Stimulated activated CD4-positive, alpha-beta T cell treated with anti-CD3 and anti-CD28 coated beads, Interleukin-1b, Interleukin-23, amount 100 ng/mL, for 48 hours (primary cell): Measurements from ENCODE around the gene PDP2.
"Not testable (repeated sequence)": the region's sequence is repeated elsewhere in the genome, so short reads cannot be mapped to it uniquely, and the experiment has no call there.

Experiments
- DNase-seq: peaks from one replicate; pipeline ENCODE4 v3.0.0-alpha.2; 2020

The PDP2 gene

GRCh38 chr16:66888647-66889615 is 8.6 kb downstream of the PDP2 start:
- DNase-seq, result no peak

GRCh38 chr16:66889622-66890021 is 9.3 kb downstream of the PDP2 start:
- DNase-seq, result no peak

- no peak for DNase-seq
Observed at GRCh38 chr16:66890799-66891198, 10.5 kb downstream of the PDP2 start.

- DNase-seq, result no peak
Observed at GRCh38 chr16:66891360-66891759, 11.0 kb downstream of the PDP2 start.

GRCh38 chr16:66891797-66892196 is 11.5 kb downstream of the PDP2 start:
- DNase-seq, result no peak

- DNase-seq, result no peak
Observed at GRCh38 chr16:66894055-66894454, 13.7 kb downstream of the PDP2 start.

- peak; percentile 62 for DNase-seq
Observed at GRCh38 chr16:66894948-66895688, 14.8 kb downstream of the PDP2 start.

GRCh38 chr16:66895689-66895979 is 15.3 kb downstream of the PDP2 start:
- no peak for DNase-seq

- DNase-seq, result no peak
Observed at GRCh38 chr16:66895999-66896398, 15.7 kb downstream of the PDP2 start.

GRCh38 chr16:66896682-66897081 is 16.4 kb downstream of the PDP2 start:
- DNase-seq, result not testable (repeated sequence)

GRCh38 chr16:66898207-66898606 is 17.9 kb downstream of the PDP2 start:
- DNase-seq, result no peak

GRCh38 chr16:66898933-66899309 is 18.6 kb downstream of the PDP2 start:
- DNase-seq, result no peak

- DNase-seq, result no peak
Observed at GRCh38 chr16:66899310-66899944, 19.1 kb downstream of the PDP2 start.

- DNase-seq, result no peak
Observed at GRCh38 chr16:66899945-66900710, 19.8 kb downstream of the PDP2 start.

GRCh38 chr16:66900721-66901441 is 20.6 kb downstream of the PDP2 start:
- DNase-seq, result no peak

- no peak for DNase-seq
Observed at GRCh38 chr16:66901626-66902025, 21.3 kb downstream of the PDP2 start.

- DNase-seq, result no peak
Observed at GRCh38 chr16:66902648-66903543, 22.6 kb downstream of the PDP2 start.

- DNase-seq, result no peak
Observed at GRCh38 chr16:66903544-66904427, 23.5 kb downstream of the PDP2 start.

GRCh38 chr16:66904428-66904845 is 24.1 kb downstream of the PDP2 start:
- no peak for DNase-seq
